Lung (tissue), 12 donors: ENCODE data around the gene SNRK. TPM values are rescaled to one million over a fixed set of nuclear protein-coding genes. Genes with fewer than 3 reads are reported as not detected.
A peak's percentile ranks its signal among the peaks of the same experiment; 100 is the strongest.

Experiments used
- ATAC-seq: fragments of 200-7000 bp; cut with Tn5 transposase; one replicate; pipeline ENCODE4 v1.9.1; 2020; ENCODE audit warnings: moderate number of reproducible peaks; ENCODE audit not compliant: insufficient read depth, low FRiP score
- DNase-seq, 3 donors: peaks; one replicate each; pipeline ENCODE4 v3.0.0-alpha.2; 2013 to 2017
- H3K27ac ChIP-seq, 2 donors: one replicate each; pipeline ENCODE4 v1.5.1; 2013; ENCODE audit warnings: mild to moderate bottlenecking in 2 of 2, moderate library complexity in 2 of 2, control low read depth in 1 of 2, inconsistent platforms in 1 of 2, low read depth in 1 of 2, low read length in 1 of 2
- H3K27me3 ChIP-seq, 3 donors: one replicate each; pipeline ENCODE4 v1.5.1; 2013; ENCODE audit warnings: low read length in 2 of 3; ENCODE audit not compliant: control insufficient read depth in 3 of 3, insufficient read depth in 3 of 3
- H3K36me3 ChIP-seq, 4 donors: one replicate each; pipeline ENCODE4 v1.5.1; 2013; ENCODE audit warnings: low read length in 4 of 4, mild to moderate bottlenecking in 1 of 4, moderate library complexity in 1 of 4; ENCODE audit not compliant: control insufficient read depth in 4 of 4, insufficient read depth in 4 of 4
- H3K4me1 ChIP-seq, 5 donors: one replicate each; pipeline ENCODE4 v1.5.1; 2013; ENCODE audit warnings: low read length in 5 of 5, mild to moderate bottlenecking in 2 of 5, moderate library complexity in 1 of 5; ENCODE audit not compliant: control insufficient read depth in 5 of 5, insufficient read depth in 5 of 5
- H3K4me3 ChIP-seq: one replicate; pipeline ENCODE4 v1.5.1; 2013; ENCODE audit warnings: mild to moderate bottlenecking, control low read depth, moderate library complexity
- H3K9ac ChIP-seq, 2 donors: one replicate each; pipeline ENCODE4 v1.5.1; 2013; ENCODE audit warnings: low read length in 2 of 2, control low read depth in 1 of 2; ENCODE audit not compliant: insufficient read depth in 1 of 2
- H3K9me3 ChIP-seq, 4 donors: one replicate each; pipeline ENCODE4 v1.5.1; 2013; ENCODE audit warnings: low read length in 3 of 4, mild to moderate bottlenecking in 1 of 4, moderate library complexity in 1 of 4; ENCODE audit not compliant: control insufficient read depth in 4 of 4, insufficient read depth in 3 of 4
- CTCF ChIP-seq: IDR thresholded peaks from 2 replicates; pipeline ENCODE4 v1.5.1; 2012; ENCODE audit warnings: mild to moderate bottlenecking; ENCODE audit errors: control extremely low read depth, extremely low read depth
- WGBS, 2 donors: extraction: QIAGEN DNeasy Blood & Tissue Kit; methylation state at CpG; one replicate each; pipeline ENCODE4 v1.1.7; 2013; 5-methylcytosine and 5-hydroxymethylcytosine counted together
- polyA plus RNA-seq, 2 donors: library from polyadenylated mRNA; stranded (reverse); fragments of 200-250 nt; gene quantifications; one replicate each; pipeline ENCODE4 v1.2.1, GENCODE V29; 2013
- total RNA-seq, 2 donors: library from RNA; depleted of rRNA in 1 of 2; stranded (reverse); fragments of >200 nt in 1 of 2; gene quantifications; one replicate each; pipeline ENCODE4 v1.2.1, GENCODE V29; 2014 to 2021
- donor health status: control.
- donor health status: control.
- donor health status: Bipolar disorder and iron deficiency.
- donor health status: healthy.
- donor health status: DM: yes; HTN: yes; CAD: no.

Gene SNRK
- total and polyA plus RNA-seq, 4 donors, result 19.2 to 139 (median 45.6) TPM

GRCh38 chr3:43364926-43365325 lies 78.6 kb downstream of the SNRK start:
- H3K27ac ChIP-seq, result no peak overlapping the region
- H3K27me3 ChIP-seq, result no peaks in the 10 kb centered on the region
- no peak overlapping the region for H3K4me3 ChIP-seq
- peaks cover 0 to 26% (median 9%) of the 10 kb centered on the region in 5 donors for H3K4me1 ChIP-seq
- TF ChIP-seq CTCF, result no peak
- no peak overlapping the region for H3K9ac ChIP-seq
- H3K36me3 ChIP-seq, result peaks cover 0 to 9% (median 1%) of the 10 kb centered on the region in 4 donors
- H3K9me3 ChIP-seq, result no peaks in the 10 kb centered on the region
- 95% methylated on average over 14 of the region's 14 CpGs for WGBS, 2 donors
- ATAC-seq (no peak), DNase-seq (no peak)

GRCh38 chr3:43365601-43366305 lies 79.4 kb downstream of the SNRK start:
- Histone ChIP-seq H3K9ac (no peak overlapping the region), H3K27ac (peak overlapping the region in 1 of 2 donors; percentile 7), H3K36me3 (peaks cover 0 to 9% (median 1%) of the 10 kb centered on the region in 4 donors), H3K9me3 (no peaks in the 10 kb centered on the region), H3K27me3 (no peaks in the 10 kb centered on the region), H3K4me3 (no peak overlapping the region), H3K4me1 (peaks cover 0 to 26% (median 9%) of the 10 kb centered on the region in 5 donors)
- TF ChIP-seq CTCF, result no peak
- DNase-seq (no peak), ATAC-seq (no peak)
- 96 to 98% methylated on average over 12 of the region's 12 CpGs for WGBS, 2 donors

- Histone ChIP-seq H3K9ac (no peak overlapping the region), H3K4me3 (no peak overlapping the region), H3K4me1 (peaks cover 0 to 26% (median 9%) of the 10 kb centered on the region in 5 donors), H3K36me3 (peaks cover 0 to 9% (median 1%) of the 10 kb centered on the region in 4 donors), H3K27ac (no peak overlapping the region), H3K27me3 (no peaks in the 10 kb centered on the region), H3K9me3 (no peaks in the 10 kb centered on the region)
- no peak for TF ChIP-seq CTCF
- 68 to 81% methylated on average over 11 of the region's 11 CpGs for WGBS, 2 donors
- DNase-seq (peak; percentile 38 to 63 (median 52)), ATAC-seq (no peak)
Observed at GRCh38 chr3:43366481-43366880, 80.1 kb downstream of the SNRK start.

GRCh38 chr3:43366885-43367284 lies 80.5 kb downstream of the SNRK start:
- no peak overlapping the region for H3K4me3 ChIP-seq
- ATAC-seq (no peak), DNase-seq (peak in 2 of 3 donors; percentile 40 to 56)
- peak overlapping the region in 1 of 2 donors; percentile 10 for H3K27ac ChIP-seq
- H3K4me1 ChIP-seq, result peaks cover 0 to 26% (median 9%) of the 10 kb centered on the region in 5 donors
- 88 to 90% methylated on average over 9 of the region's 9 CpGs for WGBS, 2 donors
- no peak for TF ChIP-seq CTCF
- H3K36me3 ChIP-seq, result peaks cover 0 to 9% (median 1%) of the 10 kb centered on the region in 4 donors
- H3K9me3 ChIP-seq, result no peaks in the 10 kb centered on the region
- H3K9ac ChIP-seq, result no peak overlapping the region
- no peaks in the 10 kb centered on the region for H3K27me3 ChIP-seq
